Activated CD8-positive, alpha-beta T cell treated with anti-CD3 and anti-CD28 coated beads for 36 hours (primary cell): ENCODE measurements around the gene TRIO. TPM values are rescaled to one million over a fixed set of nuclear protein-coding genes. Genes with fewer than 3 reads are reported as not detected.

Experiments
- ATAC-seq: fragments of 200-7000 bp; cut with Tn5 transposase; one replicate; pipeline ENCODE4 v1.10.0; 2021; ENCODE audit warnings: mild to moderate bottlenecking, moderate library complexity
- CTCF ChIA-PET: fragments of 350-600 bp; sonication (Branson Sonifier 250); formaldehyde crosslinking; loops from one replicate; lab custom pipeline; 2021; ENCODE audit warnings: antibody characterized with exemption; lab: Charles Lee
- POLR2A ChIA-PET: fragments of 350-600 bp; sonication (Branson Sonifier 250); formaldehyde crosslinking; loops from one replicate; lab custom pipeline; 2021; ENCODE audit warnings: antibody characterized with exemption; lab: Charles Lee
- DNase-seq: peaks from one replicate; pipeline ENCODE4 v3.0.0-alpha.2; 2020
- H3K27ac Mint-ChIP-seq: one replicate; pipeline ENCODE4 v1.8.0; 2021; ENCODE audit warnings: mild to moderate bottlenecking, mixed read lengths
- H3K27me3 Mint-ChIP-seq: one replicate; pipeline ENCODE4 v1.8.0; 2021; ENCODE audit warnings: mixed read lengths
- H3K36me3 Mint-ChIP-seq: one replicate; pipeline ENCODE4 v1.8.0; 2021; ENCODE audit warnings: low read depth, mixed read lengths
- H3K4me1 Mint-ChIP-seq: one replicate; pipeline ENCODE4 v1.8.0; 2021; ENCODE audit warnings: low read depth, mixed read lengths
- H3K4me3 Mint-ChIP-seq: one replicate; pipeline ENCODE4 v1.8.0; 2021; ENCODE audit warnings: mild to moderate bottlenecking, moderate library complexity, mixed read lengths
- H3K9me3 Mint-ChIP-seq: one replicate; pipeline ENCODE4 v1.8.0; 2021; ENCODE audit warnings: mixed read lengths
- CTCF ChIP-seq: fragments of 200-600 bp; IDR thresholded peaks from one replicate; pipeline ENCODE4 v1.8.0; 2022; ENCODE audit warnings: antibody characterized with exemption, mild to moderate bottlenecking
- intact Hi-C: fragments of 100-400 bp; cut with micrococcal nuclease; formaldehyde crosslinking; loops from one replicate; pipeline ENCODE4 v1.10.0; 2022
- total RNA-seq, 2 experiments: library from RNA; stranded (reverse); gene quantifications; one replicate each; pipeline ENCODE4 v1.2.3, GENCODE V29; 2021

TRIO gene
- total RNA-seq, 2 experiments from 2014 or later = 11.4 to 11.5 TPM

GRCh38 chr5:14127587-14127986 is 15.6 kb upstream of the TRIO start:
- ChIA-PET CTCF (no interaction called here), POLR2A (no interaction called here)
- no peaks in the 10 kb centered on the region for H3K9me3 Mint-ChIP-seq
- no peak for TF ChIP-seq CTCF
- DNase-seq (no peak), ATAC-seq (no peak)
- no peak overlapping the region for H3K4me3 Mint-ChIP-seq
- no peaks in the 10 kb centered on the region for H3K36me3 Mint-ChIP-seq
- H3K4me1 Mint-ChIP-seq = no peaks in the 10 kb centered on the region
- intact Hi-C loops = no loop called here
- no peaks in the 10 kb centered on the region for H3K27me3 Mint-ChIP-seq
- H3K27ac Mint-ChIP-seq = no peak overlapping the region

- no peak for TF ChIP-seq CTCF
- CTCF ChIA-PET = no interaction called here
- intact Hi-C loops = no loop called here
These were observed 15.1 kb upstream of the TRIO start for GRCh38 chr5:14128079-14128478.

GRCh38 chr5:14129123-14129522 is 14.0 kb upstream of the TRIO start:
- no peaks in the 10 kb centered on the region for H3K27me3 Mint-ChIP-seq

More at GRCh38 chr5:14128079-14128478, 15.1 kb upstream of the TRIO start:
- no peak for ATAC-seq
- POLR2A ChIA-PET = no interaction called here
- no peak for DNase-seq
- Mint-ChIP-seq H3K4me3 (no peak overlapping the region), H3K9me3 (no peaks in the 10 kb centered on the region), H3K27me3 (no peaks in the 10 kb centered on the region), H3K4me1 (no peaks in the 10 kb centered on the region), H3K36me3 (no peaks in the 10 kb centered on the region), H3K27ac (no peak overlapping the region)

GRCh38 chr5:14131855-14132503 is 11.2 kb upstream of the TRIO start:
- ChIA-PET POLR2A (no interaction called here), CTCF (no interaction called here)
- Mint-ChIP-seq H3K27ac (no peak overlapping the region), H3K4me1 (no peaks in the 10 kb centered on the region), H3K4me3 (no peak overlapping the region), H3K9me3 (peaks cover 4% of the 10 kb centered on the region), H3K36me3 (no peaks in the 10 kb centered on the region), H3K27me3 (peaks cover 12% of the 10 kb centered on the region)
- no peak for TF ChIP-seq CTCF
- intact Hi-C loops = no loop called here
- no peak for ATAC-seq
- DNase-seq = no peak

More at GRCh38 chr5:14129123-14129522, 14.0 kb upstream of the TRIO start:
- no peaks in the 10 kb centered on the region for H3K36me3 Mint-ChIP-seq
- H3K9me3 Mint-ChIP-seq = no peaks in the 10 kb centered on the region
- POLR2A ChIA-PET = no interaction called here
- CTCF ChIA-PET = no interaction called here
- no peak for ATAC-seq
- no peak overlapping the region for H3K27ac Mint-ChIP-seq
- no peaks in the 10 kb centered on the region for H3K4me1 Mint-ChIP-seq
- TF ChIP-seq CTCF = no peak
- no peak for DNase-seq
- no peak overlapping the region for H3K4me3 Mint-ChIP-seq
- intact Hi-C loops = no loop called here

GRCh38 chr5:14133394-14133793 is 9.7 kb upstream of the TRIO start:
- intact Hi-C loops = no loop called here
- TF ChIP-seq CTCF = no peak
- no peak overlapping the region for H3K27ac Mint-ChIP-seq
- no peak overlapping the region for H3K4me3 Mint-ChIP-seq
- CTCF ChIA-PET = no interaction called here
- H3K36me3 Mint-ChIP-seq = no peaks in the 10 kb centered on the region
- ATAC-seq = no peak
- H3K9me3 Mint-ChIP-seq = peaks cover 4% of the 10 kb centered on the region
- peaks cover 14% of the 10 kb centered on the region for H3K27me3 Mint-ChIP-seq
- no peak for DNase-seq
- POLR2A ChIA-PET = no interaction called here
- H3K4me1 Mint-ChIP-seq = no peaks in the 10 kb centered on the region
